Measurements from ENCODE around the gene SLC25A26.

DNA sequence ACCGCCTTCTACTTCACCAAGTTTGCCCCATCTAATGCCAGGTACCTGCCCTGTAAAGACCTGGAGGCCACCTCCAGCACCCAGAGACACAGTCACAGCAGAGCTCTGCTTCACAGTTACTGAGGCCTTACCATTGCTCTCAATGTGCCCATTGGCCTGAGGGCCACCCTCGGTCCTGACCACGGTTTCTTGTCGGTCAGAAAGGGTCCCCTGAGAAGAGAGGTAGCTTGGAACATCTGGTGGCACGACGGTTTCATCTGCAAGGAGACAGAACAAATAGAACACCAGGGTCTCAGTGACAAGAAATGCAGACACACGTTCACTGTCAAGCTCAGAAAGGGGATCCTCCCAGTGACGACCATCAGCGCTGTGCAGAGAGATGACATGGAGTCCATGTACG lies 161.3 kb downstream of the SLC25A26 start:
- TF ChIP-seq, protein P1, sequence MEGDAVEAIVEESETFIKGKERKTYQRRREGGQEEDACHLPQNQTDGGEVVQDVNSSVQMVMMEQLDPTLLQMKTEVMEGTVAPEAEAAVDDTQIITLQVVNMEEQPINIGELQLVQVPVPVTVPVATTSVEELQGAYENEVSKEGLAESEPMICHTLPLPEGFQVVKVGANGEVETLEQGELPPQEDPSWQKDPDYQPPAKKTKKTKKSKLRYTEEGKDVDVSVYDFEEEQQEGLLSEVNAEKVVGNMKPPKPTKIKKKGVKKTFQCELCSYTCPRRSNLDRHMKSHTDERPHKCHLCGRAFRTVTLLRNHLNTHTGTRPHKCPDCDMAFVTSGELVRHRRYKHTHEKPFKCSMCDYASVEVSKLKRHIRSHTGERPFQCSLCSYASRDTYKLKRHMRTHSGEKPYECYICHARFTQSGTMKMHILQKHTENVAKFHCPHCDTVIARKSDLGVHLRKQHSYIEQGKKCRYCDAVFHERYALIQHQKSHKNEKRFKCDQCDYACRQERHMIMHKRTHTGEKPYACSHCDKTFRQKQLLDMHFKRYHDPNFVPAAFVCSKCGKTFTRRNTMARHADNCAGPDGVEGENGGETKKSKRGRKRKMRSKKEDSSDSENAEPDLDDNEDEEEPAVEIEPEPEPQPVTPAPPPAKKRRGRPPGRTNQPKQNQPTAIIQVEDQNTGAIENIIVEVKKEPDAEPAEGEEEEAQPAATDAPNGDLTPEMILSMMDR (IDR thresholded peaks at IDR 0.05) = no peak
- TF ChIP-seq EP300 (IDR thresholded peaks at IDR 0.05) = no peak

Measured in tibial nerve (tissue), 4 donors.